ENCODE measurements around the gene C22orf39.

- TF ChIP-seq CTCF (IDR thresholded peaks at IDR 0.05) (no peak), POLR2A (IDR thresholded peaks at IDR 0.05; ENCODE audit: low read length) (no peak)
Observed at GRCh38 chr22:19407649-19408606, 39.6 kb downstream of the C22orf39 start.
